H9 (cell line): Measurements from ENCODE around the gene MRRF. TPM values are rescaled to one million over a fixed set of nuclear protein-coding genes. Genes with fewer than 3 reads are reported as not detected.

ENCODE experiments used
- DNase-seq: peaks from one replicate; pipeline ENCODE4 v3.0.0-alpha.2; 2017
- H2AFZ ChIP-seq: one replicate; pipeline ENCODE4 v1.6.1; 2013; ENCODE audit warnings: mild to moderate bottlenecking, low read length, control low read depth, moderate library complexity
- H2AK5ac ChIP-seq: 2 replicates; pipeline ENCODE4 v1.6.1; 2013; ENCODE audit warnings: low read length, control low read depth, mixed read lengths; ENCODE audit not compliant: insufficient read length
- H2BK120ac ChIP-seq: one replicate; pipeline ENCODE4 v1.6.1; 2013; ENCODE audit warnings: low read depth, mild to moderate bottlenecking, low read length, control low read depth, inconsistent platforms; ENCODE audit not compliant: poor library complexity, severe bottlenecking
- H2BK12ac ChIP-seq: 2 replicates; pipeline ENCODE4 v1.6.1; 2013; ENCODE audit warnings: low read length, control low read depth, mixed read lengths, low read depth; ENCODE audit not compliant: insufficient read length
- H2BK15ac ChIP-seq: 2 replicates; pipeline ENCODE4 v1.6.1; 2013; ENCODE audit warnings: low read depth, low read length, control low read depth
- H2BK20ac ChIP-seq: one replicate; pipeline ENCODE4 v1.6.1; 2013; ENCODE audit warnings: low read depth, mild to moderate bottlenecking, low read length, control low read depth, inconsistent platforms; ENCODE audit not compliant: poor library complexity, severe bottlenecking
- H2BK5ac ChIP-seq: 2 replicates; pipeline ENCODE4 v1.6.1; 2013; ENCODE audit warnings: low read length, control low read depth, mixed read lengths; ENCODE audit not compliant: insufficient read length
- H3K14ac ChIP-seq: 2 replicates; pipeline ENCODE4 v1.6.1; 2013; ENCODE audit warnings: low read length, control low read depth; ENCODE audit not compliant: insufficient read depth
- H3K18ac ChIP-seq: 2 replicates; pipeline ENCODE4 v1.6.1; 2013; ENCODE audit warnings: low read depth, mild to moderate bottlenecking, mixed read lengths, low read length, control low read depth; ENCODE audit not compliant: insufficient read length
- H3K23ac ChIP-seq: 2 replicates; pipeline ENCODE4 v1.6.1; 2013; ENCODE audit warnings: low read length, control low read depth, mixed read lengths, low read depth; ENCODE audit not compliant: insufficient read length
- H3K23me2 ChIP-seq: 2 replicates; pipeline ENCODE4 v1.6.1; 2013; ENCODE audit warnings: low read depth, mild to moderate bottlenecking, mixed read lengths, low read length, control low read depth; ENCODE audit not compliant: insufficient read length, poor library complexity, severe bottlenecking
- H3K27ac ChIP-seq: 2 replicates; pipeline ENCODE4 v1.5.1; 2013; ENCODE audit warnings: low read length, control low read depth, mixed read lengths, low read depth; ENCODE audit not compliant: insufficient read length
- H3K27me3 ChIP-seq: 2 replicates; pipeline ENCODE4 v1.6.1; 2013; ENCODE audit warnings: low read length, control low read depth, inconsistent platforms; ENCODE audit not compliant: insufficient read depth
- H3K4ac ChIP-seq: 2 replicates; pipeline ENCODE4 v1.6.1; 2013; ENCODE audit warnings: low read depth, mild to moderate bottlenecking, control low read depth, inconsistent platforms, low read length, moderate library complexity
- H3K4me1 ChIP-seq: 2 replicates; pipeline ENCODE4 v1.6.1; 2013; ENCODE audit warnings: low read length, control low read depth, inconsistent platforms; ENCODE audit not compliant: insufficient read depth
- H3K4me2 ChIP-seq: 2 replicates; pipeline ENCODE4 v1.6.1; 2013; ENCODE audit warnings: low read length, control low read depth, mixed read lengths; ENCODE audit not compliant: insufficient read length, insufficient read depth
- H3K56ac ChIP-seq: 2 replicates; pipeline ENCODE4 v1.6.1; 2013; ENCODE audit warnings: low read depth, mild to moderate bottlenecking, mixed read lengths, low read length, control low read depth; ENCODE audit not compliant: insufficient read length
- H3K79me1 ChIP-seq: 2 replicates; pipeline ENCODE4 v1.6.1; 2013; ENCODE audit warnings: low read depth, mild to moderate bottlenecking, moderate library complexity, low read length, control low read depth, inconsistent platforms; ENCODE audit not compliant: insufficient read depth, poor library complexity, severe bottlenecking
- H3K79me2 ChIP-seq: 2 replicates; pipeline ENCODE4 v1.6.1; 2013; ENCODE audit warnings: low read length, control low read depth, inconsistent platforms; ENCODE audit not compliant: insufficient read depth
- H3K9ac ChIP-seq: 2 replicates; pipeline ENCODE4 v1.6.1; 2013; ENCODE audit warnings: low read length, control low read depth, mixed read lengths; ENCODE audit not compliant: insufficient read length; ENCODE audit errors: extremely low read depth
- H3K9me3 ChIP-seq: one replicate; pipeline ENCODE4 v1.6.1; 2013; ENCODE audit warnings: low read depth, low read length, inconsistent platforms; ENCODE audit not compliant: control insufficient read depth
- H3T11ph ChIP-seq: one replicate; pipeline ENCODE4 v1.6.1; 2013; ENCODE audit warnings: mild to moderate bottlenecking, low read length, control low read depth, inconsistent platforms
- H4K20me1 ChIP-seq: one replicate; pipeline ENCODE4 v1.6.1; 2013; ENCODE audit not compliant: control insufficient read depth, insufficient read length, insufficient read depth
- H4K5ac ChIP-seq: 2 replicates; pipeline ENCODE4 v1.6.1; 2013; ENCODE audit warnings: low read depth, mild to moderate bottlenecking, mixed read lengths, low read length, control low read depth; ENCODE audit not compliant: insufficient read length
- H4K8ac ChIP-seq: replicated peaks from 2 replicates; pipeline ENCODE4 v1.6.1; 2013; ENCODE audit warnings: low read length, control low read depth, mixed read lengths, low read depth; ENCODE audit not compliant: insufficient read length
- H4K91ac ChIP-seq: 2 replicates; pipeline ENCODE4 v1.6.1; 2013; ENCODE audit warnings: low read depth, mild to moderate bottlenecking, moderate library complexity, mixed read lengths, low read length, control low read depth; ENCODE audit not compliant: insufficient read length
- H3K27ac Mint-ChIP-seq, 3 experiments: 2 replicates in 2 of 3; 3 replicates in 1 of 3; pipeline ENCODE4 v1.8.0; 2020 to 2021; ENCODE audit warnings: mixed read lengths in 3 of 3, mild to moderate bottlenecking in 1 of 3, moderate library complexity in 1 of 3
- H3K27me3 Mint-ChIP-seq: 2 replicates; pipeline ENCODE4 v1.8.0; 2021; ENCODE audit warnings: low read depth, mild to moderate bottlenecking, moderate library complexity, mixed read lengths
- H3K36me3 Mint-ChIP-seq, 3 experiments: 2 replicates in 2 of 3; 3 replicates in 1 of 3; pipeline ENCODE4 v1.8.0; 2020 to 2021; ENCODE audit warnings: low read depth in 3 of 3, mixed read lengths in 3 of 3; ENCODE audit not compliant: insufficient read depth in 1 of 3
- H3K4me1 Mint-ChIP-seq, 2 experiments: 2 replicates each; pipeline ENCODE4 v1.8.0; 2020; ENCODE audit warnings: mixed read lengths in 2 of 2
- H3K4me3 Mint-ChIP-seq, 2 experiments: 2 replicates in 1 of 2; 3 replicates in 1 of 2; pipeline ENCODE4 v1.8.0; 2020 to 2021; ENCODE audit warnings: mild to moderate bottlenecking in 2 of 2, mixed read lengths in 2 of 2, moderate library complexity in 1 of 2
- H3K9me3 Mint-ChIP-seq, 2 experiments: 2 replicates in 1 of 2; 3 replicates in 1 of 2; pipeline ENCODE4 v1.8.0; 2020; ENCODE audit warnings: mild to moderate bottlenecking in 2 of 2, mixed read lengths in 2 of 2, moderate library complexity in 1 of 2
- CTCF ChIP-seq: fragments of 200-600 bp; sonication (generic); conservative IDR thresholded peaks from 3 replicates; pipeline ENCODE4 v1.8.0; 2021; ENCODE audit warnings: antibody characterized with exemption, mild to moderate bottlenecking
- WGBS: extraction: QIAGEN DNeasy Blood & Tissue Kit; methylation state at CpG from one replicate; pipeline ENCODE4 v1.1.7; 2013; ENCODE audit warnings: missing lambda C conversion rate, low lambda C conversion rate, mixed read lengths; ENCODE audit not compliant: insufficient read length; ENCODE audit errors: extremely low coverage; 5-methylcytosine and 5-hydroxymethylcytosine counted together
- total RNA-seq: library from RNA; stranded (reverse); gene quantifications from 2 replicates; pipeline ENCODE4 v1.2.1, GENCODE V29; 2021

The MRRF gene
- total RNA-seq, 1 experiment from 2014 or later = 33.7 TPM

- no peak overlapping the region for H3K27ac Mint-ChIP-seq
- Histone ChIP-seq H2BK120ac (no peak overlapping the region), H2AFZ (no peak overlapping the region), H2BK12ac (no peak overlapping the region), H3K79me2 (no peaks in the 10 kb centered on the region), H3K56ac (no peak overlapping the region), H3K18ac (no peak overlapping the region), H3K79me1 (no peaks in the 10 kb centered on the region), H3K27ac (no peak overlapping the region), H3K9me3 (no peaks in the 10 kb centered on the region), H3K4me1 (peaks cover 4% of the 10 kb centered on the region; the same call in 1 of the 2 replicates), H2AK5ac (no peak overlapping the region), H3K27me3 (no peaks in the 10 kb centered on the region), H3K14ac (no peak overlapping the region), H3K9ac (no peak overlapping the region), H3T11ph (no peak overlapping the region), H3K4ac (no peak overlapping the region), H4K91ac (no peak overlapping the region), H2BK5ac (no peak overlapping the region), H2BK20ac (no peak overlapping the region), H3K23ac (no peak overlapping the region), H4K20me1 (no peaks in the 10 kb centered on the region), H2BK15ac (no peak overlapping the region), H3K4me2 (no peak overlapping the region), H4K8ac (no peak overlapping the region), H4K5ac (no peak overlapping the region), H3K23me2 (no peaks in the 10 kb centered on the region)
- no peaks in the 10 kb centered on the region for H3K36me3 Mint-ChIP-seq
- peaks cover 21 to 24% of the 10 kb centered on the region in 2 experiments for H3K4me1 Mint-ChIP-seq
- peaks cover 10% of the 10 kb centered on the region for H3K27me3 Mint-ChIP-seq
- peaks cover 4 to 6% of the 10 kb centered on the region in 2 experiments; a peak in 3 of 5 replicates for H3K9me3 Mint-ChIP-seq
- no peak overlapping the region for H3K4me3 Mint-ChIP-seq
- DNase-seq = no peak
- no peak for TF ChIP-seq CTCF
- no CpG with 5 or more reads among the region's 4 CpGs for WGBS
These were observed 115.6 kb downstream of the MRRF start for GRCh38 chr9:122380293-122380692.

Other genes with a start within 250 kb of the MRRF start
- gene TTLL11, start 171.6 kb upstream of the MRRF start, total RNA-seq = 1.5 and 1.9 TPM in 2 replicates
- 60.7 and 65.1 TPM in 2 replicates for gene NDUFA8, start 105.1 kb upstream of the MRRF start, total RNA-seq
- not detected in 2 replicates for gene MORN5, start 105.0 kb upstream of the MRRF start, total RNA-seq
- 1.6 and 1.8 TPM in 2 replicates for gene LHX6, start 35.9 kb upstream of the MRRF start, total RNA-seq
- gene RBM18, start within 50 bp of the MRRF start, total RNA-seq = 18.3 and 18.9 TPM in 2 replicates
- 1.0 and 1.3 TPM in 2 replicates for gene PTGS1, start 106.1 kb downstream of the MRRF start, total RNA-seq
- not detected in 2 replicates for gene OR1J1, start 213.0 kb downstream of the MRRF start, total RNA-seq
- not detected in 2 replicates for gene OR1J2, start 245.9 kb downstream of the MRRF start, total RNA-seq